HG03045 (cell line): ENCODE measurements around the gene DDI1.

Experiments used
- ATAC-seq: cut with Tn5 transposase; IDR thresholded peaks from one replicate; pipeline ENCODE4 v1.9.1; 2021; ENCODE audit warnings: mild to moderate bottlenecking, moderate library complexity; ENCODE audit not compliant: unreplicated experiment

Gene DDI1

DNA sequence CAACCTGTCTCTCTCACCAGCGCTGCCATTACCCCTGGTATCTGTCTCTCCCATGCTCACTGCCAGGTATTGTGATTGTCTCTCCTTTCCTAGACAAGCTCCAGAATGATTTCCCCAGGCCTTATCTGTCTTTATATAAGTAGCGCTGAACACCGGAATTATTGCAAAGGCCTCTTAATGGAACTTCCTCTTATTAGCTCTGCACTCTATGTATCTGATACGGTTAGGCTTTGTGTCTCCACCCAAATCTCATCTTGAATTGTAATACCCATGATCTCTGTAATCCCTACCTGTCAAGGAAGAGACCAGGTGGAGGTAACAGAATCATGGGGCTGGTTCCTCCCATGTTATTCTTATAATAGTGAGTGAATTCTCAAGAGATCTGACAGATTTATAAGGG lies 39.3 kb downstream of the DDI1 start:
- ATAC-seq: no peak

DNA sequence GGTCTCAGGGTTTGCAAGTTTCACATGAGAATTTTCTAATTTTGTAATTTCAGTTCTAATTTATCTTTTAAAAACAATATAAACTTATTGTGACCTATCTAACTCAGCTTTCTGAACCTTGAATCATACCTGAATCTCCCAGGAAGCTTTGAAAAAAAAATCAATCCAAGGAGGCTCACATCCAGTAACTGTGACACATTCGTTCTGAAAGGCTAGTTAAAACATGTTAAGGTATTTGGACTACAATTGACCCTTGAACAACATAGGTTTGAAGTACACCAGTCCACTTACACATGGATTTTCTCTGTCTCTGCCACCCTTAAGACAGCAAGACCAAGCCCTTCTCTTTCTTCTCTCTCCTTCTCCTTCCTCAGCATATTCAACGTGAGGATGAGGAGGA lies 40.0 kb downstream of the DDI1 start:
- no peak for ATAC-seq

- ATAC-seq: no peak
These were observed 41.8 kb downstream of the DDI1 start for GRCh38 chr11:104078245-104078644.

- ATAC-seq: no peak
These were observed 42.6 kb downstream of the DDI1 start for GRCh38 chr11:104078995-104079394.

- no peak for ATAC-seq
These were observed 50.2 kb downstream of the DDI1 start for GRCh38 chr11:104086621-104087020.
